Measurements from ENCODE around the gene SKOR1.

GRCh38 chr15:67803996-67804843 is 21.1 kb upstream of the SKOR1 start:
- no peak for TF ChIP-seq EZH2phosphoT487 (IDR thresholded peaks at IDR 0.05; ENCODE audit: insufficient read depth, low read depth)
- TF ChIP-seq EZH2 (IDR thresholded peaks at IDR 0.05; ENCODE audit: insufficient read depth, poor library complexity, severe bottlenecking) = no peak

Data from GM23248 (cell line).